COLO829 (cell line): ENCODE measurements around the gene PCYT1A.
"Not testable (repeated sequence)": the region's sequence is repeated elsewhere in the genome, so short reads cannot be mapped to it uniquely, and the experiment has no call there.

Experiments used
- DNase-seq: peaks from one replicate; pipeline ENCODE4 v3.0.0; 2012; ENCODE audit warnings: low spot score

PCYT1A gene

DNA sequence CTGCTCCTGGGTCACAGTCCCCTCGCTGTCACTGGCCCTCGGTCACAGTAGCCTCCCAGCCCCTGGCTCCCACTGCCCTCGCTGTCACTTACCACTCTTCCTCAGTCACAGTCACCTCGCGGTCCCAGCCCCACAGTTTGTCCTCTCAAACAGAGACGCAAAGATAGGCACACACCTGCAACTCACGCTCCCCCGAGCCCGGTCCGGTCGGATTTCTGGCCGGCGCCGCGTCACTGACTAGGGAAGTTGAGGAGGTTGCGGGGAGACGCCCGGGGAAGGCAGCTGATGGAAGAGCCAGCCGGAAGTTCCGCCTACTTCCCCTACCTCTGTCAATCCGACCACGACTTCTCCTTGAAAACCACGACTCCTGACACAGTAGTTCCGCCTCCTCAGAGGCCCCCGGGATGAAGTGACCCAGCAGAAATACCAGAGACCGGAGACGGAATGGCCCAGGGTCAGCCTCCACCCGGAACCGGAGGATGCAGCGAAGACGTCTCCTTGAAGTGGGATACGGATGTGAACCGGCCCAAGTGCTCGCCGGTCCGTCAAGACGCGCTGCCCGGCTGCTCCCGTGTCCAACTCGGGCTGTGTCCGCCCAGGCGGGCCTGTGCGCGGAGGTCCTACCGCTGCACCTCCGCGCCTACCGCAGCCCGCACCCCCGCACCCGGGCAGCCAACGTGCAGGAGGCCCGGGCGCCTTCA is at the start of gene PCYT1A:
Gene PCYT1A (minus strand): TSS at position 287 of the 701 bp plus-strand sequence. CDS start 17,195 bp downstream, outside the sequence.
- peak; percentile 99 for DNase-seq

GRCh38 chr3:196336319-196337145 is 49.0 kb upstream of the PCYT1A start:
- no peak for DNase-seq

GRCh38 chr3:196335503-196335948 is 48.0 kb upstream of the PCYT1A start:
- no peak for DNase-seq

- no peak for DNase-seq
These were observed 47.5 kb upstream of the PCYT1A start for GRCh38 chr3:196334982-196335381.

- DNase-seq, result no peak
These were observed 44.6 kb upstream of the PCYT1A start for GRCh38 chr3:196332168-196332567.

- no peak for DNase-seq
These were observed 39.9 kb upstream of the PCYT1A start for GRCh38 chr3:196327405-196327804.

GRCh38 chr3:196326936-196327335 is 39.4 kb upstream of the PCYT1A start:
- no peak for DNase-seq

DNA sequence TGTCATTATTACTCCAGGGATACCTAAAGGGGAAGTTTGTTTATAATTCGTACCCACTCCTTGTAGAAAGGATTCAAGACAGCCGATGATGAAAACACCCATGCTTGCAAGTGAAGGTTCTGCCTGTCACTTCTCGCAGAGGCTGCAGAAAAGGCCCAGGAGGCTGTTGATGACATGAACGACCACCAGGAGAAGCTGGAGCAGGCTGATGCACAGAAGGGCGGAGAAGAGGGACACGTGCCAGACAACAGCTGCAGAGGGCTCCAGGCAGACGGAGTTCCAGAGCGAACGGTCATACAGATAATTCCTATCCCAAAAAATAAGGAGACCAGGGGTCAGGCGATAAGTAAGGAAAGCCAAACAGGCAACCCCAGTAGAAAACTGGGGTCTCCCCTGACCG is 36.2 kb upstream of the PCYT1A start:
- DNase-seq, result no peak

- DNase-seq, result no peak
These were observed 35.5 kb upstream of the PCYT1A start for GRCh38 chr3:196323016-196323415.

DNA sequence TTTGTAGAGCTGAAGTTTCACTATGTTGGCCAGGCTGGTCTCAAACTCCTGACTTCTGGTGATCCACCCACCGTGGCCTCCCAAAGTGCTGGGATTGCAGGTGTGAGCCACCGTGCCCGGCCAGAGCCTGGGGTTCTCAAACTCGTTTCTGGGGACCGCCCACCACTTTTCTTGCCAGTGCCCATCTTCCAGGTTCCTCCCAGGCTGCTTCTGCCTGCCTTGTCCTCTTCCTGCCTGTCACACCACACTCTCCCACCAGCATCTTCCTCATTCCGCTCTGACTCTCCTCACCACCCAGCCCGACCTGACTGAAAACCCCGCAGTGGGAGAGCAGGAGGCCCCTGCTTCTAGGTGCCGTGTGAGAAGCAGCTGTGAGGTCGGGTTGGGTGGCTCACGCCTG is 33.6 kb upstream of the PCYT1A start:
- no peak for DNase-seq

GRCh38 chr3:196320137-196320536 is 32.6 kb upstream of the PCYT1A start:
- DNase-seq, result no peak

DNA sequence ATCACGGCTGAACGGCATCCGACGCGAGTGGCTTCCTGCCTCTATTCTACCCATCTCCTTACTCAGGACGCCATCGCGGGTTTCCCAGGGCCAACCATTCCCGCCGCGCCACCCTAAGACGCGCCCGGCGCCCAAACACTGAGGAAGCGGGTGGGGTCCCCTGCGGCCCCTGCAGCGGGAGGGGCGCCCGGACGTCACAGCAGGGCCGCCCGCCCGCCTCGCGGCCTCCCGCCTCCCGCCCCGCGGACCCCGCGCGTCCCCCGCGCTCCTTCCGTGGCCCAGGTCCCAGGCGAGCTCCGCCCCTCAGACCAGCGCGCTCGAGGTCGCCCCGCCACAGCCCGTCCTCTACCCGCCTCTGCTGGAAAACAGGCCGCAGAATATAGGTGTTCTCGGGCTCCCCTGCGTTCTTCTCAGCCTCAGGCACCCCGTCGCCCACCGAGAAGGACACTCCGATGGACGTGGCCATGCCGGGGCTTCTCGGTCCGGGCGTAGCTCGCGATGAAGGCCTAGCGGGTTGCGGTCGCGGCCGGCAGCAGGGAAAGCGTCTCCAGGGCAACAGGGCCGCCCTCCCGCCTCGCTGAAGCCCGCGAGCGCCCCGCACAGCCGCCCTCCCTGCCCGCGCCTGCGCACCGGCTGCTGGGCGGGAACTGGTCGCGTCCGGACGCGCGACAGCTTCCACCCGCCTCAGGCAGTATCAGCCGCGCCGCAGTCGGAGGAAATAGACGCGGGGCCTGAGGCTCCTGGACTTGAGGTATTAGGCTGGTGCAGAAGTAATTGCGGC is 30.4 kb upstream of the PCYT1A start, which contains the start of gene DYNLT2B:
Gene DYNLT2B (minus strand): TSS at position 554 of the 781 bp plus-strand sequence. CDS start 88 bp downstream, at position 466.
- DNase-seq, result peak; percentile 99

DNA sequence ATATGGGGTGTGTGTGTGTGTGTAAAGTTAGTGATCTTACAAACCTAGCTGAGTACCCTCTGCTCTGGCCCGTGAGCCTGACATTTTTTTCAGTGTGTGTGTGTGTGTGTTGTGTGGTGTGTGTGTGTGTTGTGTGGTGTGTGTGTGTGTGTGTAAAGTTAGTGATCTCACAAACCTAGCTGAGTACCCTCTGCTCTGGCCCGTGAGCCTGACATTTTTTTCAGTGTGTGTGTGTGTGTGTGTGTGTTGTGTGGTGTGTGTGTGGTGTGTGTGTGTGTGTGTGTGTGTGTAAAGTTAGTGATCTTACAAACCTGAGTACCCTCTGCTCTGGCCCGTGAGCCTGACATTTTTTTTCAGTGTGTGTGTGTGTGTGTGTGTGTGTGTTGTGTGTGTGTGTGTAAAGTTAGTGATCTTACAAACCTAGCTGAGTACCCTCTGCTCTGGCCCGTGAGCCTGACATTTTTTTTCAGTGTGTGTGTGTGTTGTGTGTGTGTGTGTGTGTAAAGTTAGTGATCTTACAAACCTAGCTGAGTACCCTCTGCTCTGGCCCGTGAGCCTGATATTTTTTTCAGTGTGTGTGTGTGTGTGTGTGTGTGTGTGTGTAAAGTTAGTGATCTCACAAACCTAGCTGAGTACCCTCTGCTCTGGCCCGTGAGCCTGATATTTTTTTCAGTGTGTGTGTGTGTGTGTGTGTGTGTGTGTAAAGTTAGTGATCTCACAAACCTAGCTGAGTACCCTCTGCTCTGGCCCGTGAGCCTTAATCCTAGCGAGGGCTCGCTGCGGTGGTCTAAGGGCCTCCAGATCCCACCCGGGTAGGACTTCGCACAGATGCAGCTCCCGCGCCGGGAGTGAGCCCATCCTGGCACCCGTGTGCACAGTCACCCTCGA is 29.5 kb upstream of the PCYT1A start:
- DNase-seq, result not testable (repeated sequence)

- no peak for DNase-seq
These were observed 28.3 kb upstream of the PCYT1A start for GRCh38 chr3:196315821-196316220.

DNA sequence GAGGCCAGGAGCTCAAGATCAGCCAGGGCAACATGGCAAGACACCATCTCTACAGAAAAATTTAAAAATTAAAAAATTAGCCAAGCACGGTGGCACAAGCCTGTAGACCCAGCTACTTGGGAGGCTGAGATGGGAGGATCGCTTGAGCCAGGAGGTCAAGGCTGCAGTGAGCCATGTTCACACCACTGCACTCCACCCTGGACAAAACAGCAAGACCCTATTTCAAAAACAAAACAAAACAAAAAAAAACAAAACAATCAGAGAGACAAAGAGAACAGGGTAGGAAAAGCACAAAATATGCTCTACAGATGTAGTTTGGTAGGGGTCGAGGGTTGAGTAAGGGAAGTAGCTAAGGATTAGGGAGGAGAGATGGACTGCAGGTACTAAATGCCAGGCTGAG is 27.1 kb upstream of the PCYT1A start:
- DNase-seq, result no peak

DNA sequence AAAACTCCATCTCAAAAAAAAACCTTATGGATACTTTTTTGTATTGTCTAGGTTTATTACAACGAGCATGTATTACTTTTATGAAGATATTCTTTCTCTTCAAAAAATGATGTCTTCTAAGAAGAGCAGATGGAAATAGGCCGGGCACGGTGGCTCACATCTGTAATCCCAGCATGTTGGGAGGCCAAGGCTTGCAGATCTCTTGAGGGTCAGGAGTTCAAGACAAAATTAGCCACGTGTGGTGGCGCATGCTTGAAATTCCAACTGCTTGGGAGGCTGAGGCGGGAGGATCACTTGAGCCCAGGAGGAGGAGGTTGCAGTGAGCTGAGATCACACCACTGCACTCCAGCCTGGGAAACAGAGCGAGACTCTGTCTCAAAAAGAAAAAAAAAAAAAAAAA is 26.6 kb upstream of the PCYT1A start:
- not testable (repeated sequence) for DNase-seq

GRCh38 chr3:196302960-196303359 is 15.4 kb upstream of the PCYT1A start:
- not testable (repeated sequence) for DNase-seq

DNA sequence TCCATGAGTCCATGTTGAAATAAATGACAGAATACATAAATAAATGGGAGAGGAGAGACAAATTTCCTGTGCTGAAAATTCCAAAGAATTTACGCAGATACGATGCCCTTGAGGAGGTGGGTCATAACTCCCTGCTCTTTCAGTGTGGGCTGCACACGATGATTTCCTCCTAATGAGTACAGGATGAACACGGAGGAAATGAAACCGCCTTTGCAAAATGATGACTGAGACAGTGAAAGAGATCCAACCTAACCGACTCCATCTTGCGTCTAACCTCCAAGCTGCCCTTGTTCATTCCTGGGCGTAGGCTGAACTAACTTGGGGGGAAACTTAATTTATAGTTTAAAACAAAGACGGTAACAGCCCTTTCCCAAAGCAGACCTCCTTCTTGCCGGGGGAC is 15.0 kb upstream of the PCYT1A start:
- DNase-seq, result not testable (repeated sequence)

GRCh38 chr3:196298521-196298920 is 11.0 kb upstream of the PCYT1A start:
- no peak for DNase-seq

DNA sequence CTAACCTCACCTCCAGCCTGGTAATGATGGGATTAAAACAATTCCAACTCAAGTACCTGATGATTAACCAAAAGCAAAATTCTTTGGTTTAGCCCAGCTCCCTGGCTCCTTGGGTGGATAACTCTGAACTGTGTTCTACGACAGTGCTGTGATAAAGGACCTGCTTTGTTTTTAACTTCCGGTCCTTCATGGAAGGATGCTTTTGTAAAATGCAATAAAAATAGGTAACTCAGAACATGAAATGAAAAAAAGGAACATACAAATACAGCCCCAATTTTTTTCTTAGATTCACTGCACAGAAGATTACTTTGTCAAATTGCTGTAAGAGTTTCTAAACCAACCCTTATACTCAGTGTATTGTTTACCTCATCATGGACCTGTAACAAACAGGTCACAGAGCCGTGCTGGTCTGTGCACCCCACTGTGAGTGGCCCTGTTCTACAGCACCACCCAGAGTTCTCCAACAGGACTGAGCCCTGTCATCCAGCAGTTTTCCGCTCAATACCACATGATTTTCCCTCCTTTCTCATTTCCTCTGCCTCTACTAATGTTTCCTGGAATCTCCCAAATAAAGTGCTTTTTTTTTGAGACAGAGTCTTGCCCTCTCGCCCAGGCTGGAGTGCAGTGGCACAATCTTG is 4.9 kb upstream of the PCYT1A start:
- DNase-seq, result no peak

DNA sequence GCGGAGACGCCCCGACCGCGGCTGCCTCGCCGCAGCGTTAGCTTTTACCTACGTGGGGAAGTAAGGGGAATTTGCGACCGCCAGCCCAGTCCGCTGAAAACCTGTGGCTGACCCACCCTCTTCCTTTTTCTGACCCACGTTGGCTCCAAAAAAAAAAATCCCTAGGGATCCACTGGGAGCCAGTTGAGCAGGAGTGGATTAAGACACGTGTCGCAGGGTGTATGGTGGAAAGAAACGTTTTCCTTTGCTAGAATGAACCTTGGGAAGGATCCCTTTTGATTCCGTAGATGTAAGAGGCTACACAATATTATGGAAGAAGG is 575 bp upstream of the PCYT1A start:
- DNase-seq, result peak; percentile 84
